Panc1 (cell line): ENCODE measurements around the gene LMBR1L.

Source experiments
- CTCF ChIP-seq: fragments of 450-650 bp; IDR thresholded peaks from 2 replicates; pipeline ENCODE4 v1.5.1; 2017; ENCODE audit warnings: mild to moderate bottlenecking
- POLR2AphosphoS5 ChIP-seq: IDR thresholded peaks from 2 replicates; pipeline ENCODE4 v1.6.1; 2012; ENCODE audit warnings: mild to moderate bottlenecking, low read depth, low read length, moderate library complexity
- SIN3A ChIP-seq: IDR thresholded peaks from 2 replicates; pipeline ENCODE4 v1.6.1; 2012; ENCODE audit warnings: low read depth, mild to moderate bottlenecking, low read length, moderate library complexity, borderline replicate concordance; ENCODE audit not compliant: insufficient read depth

DNA sequence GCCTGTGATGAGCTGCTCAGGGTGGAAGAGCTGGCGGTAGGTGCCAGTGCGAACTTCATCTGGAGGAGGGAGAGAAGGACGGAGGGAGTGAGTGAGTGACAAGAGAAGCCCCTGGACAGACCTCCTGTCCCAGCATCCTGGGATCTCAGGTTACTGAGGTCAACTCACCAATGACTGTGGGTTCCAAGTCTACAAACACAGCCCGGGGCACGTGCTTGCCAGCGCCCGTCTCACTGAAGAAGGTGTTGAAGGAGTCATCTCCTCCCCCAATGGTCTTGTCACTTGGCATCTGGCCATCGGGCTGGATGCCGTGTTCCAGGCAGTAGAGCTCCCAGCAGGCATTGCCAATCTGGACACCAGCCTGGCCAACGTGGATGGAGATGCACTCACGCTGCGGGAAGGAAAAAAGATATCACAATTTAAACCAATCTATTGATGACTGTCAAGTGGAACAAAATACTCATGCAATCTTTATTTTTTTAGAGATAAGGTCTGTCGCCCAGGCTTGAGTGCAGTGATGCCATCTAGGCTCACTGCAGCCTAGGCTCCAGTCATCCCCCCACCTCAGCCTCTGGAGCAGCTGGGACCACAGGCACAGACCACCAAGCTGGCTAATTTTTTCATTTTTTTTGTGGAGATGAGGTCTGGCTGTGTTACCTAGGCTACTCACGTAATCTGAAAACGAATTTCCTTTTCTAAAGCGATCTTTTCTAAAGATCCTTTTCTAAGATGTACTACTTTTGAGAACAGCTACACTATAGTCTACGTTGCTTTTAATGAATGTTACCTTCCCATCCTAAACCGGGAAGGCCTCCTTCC is 18.9 kb upstream of the LMBR1L start:
- TF ChIP-seq CTCF (no peak), POLR2AphosphoS5 (peak; percentile 33; the same call in 1 of the 2 replicates), SIN3A (no peak)
